ENCODE results near the gene PARD3B. TPM values are rescaled to one million over a fixed set of nuclear protein-coding genes. Genes with fewer than 3 reads are reported as not detected.

The PARD3B gene
- total RNA-seq, 1 experiment from 2014 or later = 2.0 TPM

GRCh38 chr2:204669382-204669781 lies 124.1 kb downstream of the PARD3B start:
- DNase-seq (ENCODE audit: low read depth, low spot score) = no peak
- POLR2A ChIA-PET = no interaction called here
- H3K4me2 ChIP-seq (ENCODE audit: low read length) = no peak overlapping the region

More at GRCh38 chr2:204669382-204669781, 124.1 kb downstream of the PARD3B start:
- Histone ChIP-seq H3K9ac (ENCODE audit: low read length) (no peak overlapping the region), H4K20me1 (ENCODE audit: insufficient read depth) (no peaks in the 10 kb centered on the region), H3K4me1 (ENCODE audit: control insufficient read depth in 1 of 2, insufficient read depth in 2 of 2, low read length in 2 of 2) (no peaks in the 10 kb centered on the region), H3K4me3 (replicated peaks in 1 of 2; ENCODE audit: low read depth in 1 of 2, low read length in 2 of 2) (no peak overlapping the region), H3K9me2 (ENCODE audit: insufficient read depth) (no peaks in the 10 kb centered on the region), H3K27me3 (ENCODE audit: insufficient read depth, low read length) (no peaks in the 10 kb centered on the region), H3K9me3 (ENCODE audit: control insufficient read depth in 1 of 2, insufficient read depth in 1 of 2, low read depth in 1 of 2, low read length in 2 of 2) (no peaks in the 10 kb centered on the region), H3K36me3 (ENCODE audit: control insufficient read depth in 1 of 2, insufficient read depth in 2 of 2, low read length in 2 of 2) (no peaks in the 10 kb centered on the region), H2AFZ (ENCODE audit: low read depth, low read length, poor library complexity, severe bottlenecking) (no peak overlapping the region), H3K27ac (ENCODE audit: low read depth, low read length) (no peak overlapping the region), H3K79me2 (ENCODE audit: insufficient read depth, low read length) (no peaks in the 10 kb centered on the region)
- no peak for ATAC-seq
- TF ChIP-seq SP1 (IDR thresholded peaks at IDR 0.05; ENCODE audit: low read depth) (no peak), CTCF (IDR thresholded peaks at IDR 0.05 in 2 of 3, conservative IDR thresholded peaks at IDR 0.05 in 1 of 3; ENCODE audit: borderline replicate concordance in 1 of 3, insufficient read depth in 1 of 3, low read depth in 2 of 3, low read length in 2 of 3) (no peak), JUND (IDR thresholded peaks at IDR 0.05) (no peak), SIN3A (IDR thresholded peaks at IDR 0.05; ENCODE audit: low read depth) (no peak), EZH2phosphoT487 (IDR thresholded peaks at IDR 0.05; ENCODE audit: borderline replicate concordance) (no peak), CBX3 (IDR thresholded peaks at IDR 0.05; ENCODE audit: low read depth) (no peak), ATF3 (IDR thresholded peaks at IDR 0.05) (no peak), YY1 (IDR thresholded peaks at IDR 0.05; ENCODE audit: extremely low read depth, insufficient replicate concordance, low read depth, low read length) (no peak), POLR2A (IDR thresholded peaks at IDR 0.05; ENCODE audit: borderline replicate concordance, extremely low read depth, insufficient read depth, insufficient read length) (no peak), POLR2AphosphoS5 (IDR thresholded peaks at IDR 0.05; ENCODE audit: low read depth, low read length) (no peak), ZBTB33 (IDR thresholded peaks at IDR 0.05; ENCODE audit: extremely low read depth, insufficient replicate concordance, low read length) (no peak), TCF7L2 (IDR thresholded peaks at IDR 0.05; ENCODE audit: borderline replicate concordance, extremely low read depth, insufficient read depth, insufficient read length) (no peak), EGR1 (IDR thresholded peaks at IDR 0.05; ENCODE audit: low read depth) (no peak), RAD21 (IDR thresholded peaks at IDR 0.05; ENCODE audit: low read depth) (no peak), CEBPB (IDR thresholded peaks at IDR 0.05; ENCODE audit: low read depth) (no peak), SRF (IDR thresholded peaks at IDR 0.05; ENCODE audit: low read depth) (no peak)
- RAD21 ChIA-PET (ENCODE audit: low non-redundant PET in 1 of 2, low total read pairs in 2 of 2, uncharacterized antibody in 2 of 2, unreplicated experiment in 2 of 2) = no interaction called here
- CTCF ChIA-PET = no interaction called here
- intact Hi-C loops (cut with micrococcal nuclease) = no loop called here
- BruUV-seq (replicated peaks) = no TSS peak
